Stimulated activated CD8-positive, alpha-beta memory T cell treated with anti-CD3 and anti-CD28 coated beads, Interleukin-15, amount 100 ng/mL, for 24 hours (primary cell): ENCODE results near the gene TMEM131L.
"Not testable (repeated sequence)": the region's sequence is repeated elsewhere in the genome, so short reads cannot be mapped to it uniquely, and the experiment has no call there.

ENCODE experiments used
- DNase-seq: peaks from one replicate; pipeline ENCODE4 v3.0.0-alpha.2; 2020; ENCODE audit warnings: low read depth

Gene TMEM131L, protein sequence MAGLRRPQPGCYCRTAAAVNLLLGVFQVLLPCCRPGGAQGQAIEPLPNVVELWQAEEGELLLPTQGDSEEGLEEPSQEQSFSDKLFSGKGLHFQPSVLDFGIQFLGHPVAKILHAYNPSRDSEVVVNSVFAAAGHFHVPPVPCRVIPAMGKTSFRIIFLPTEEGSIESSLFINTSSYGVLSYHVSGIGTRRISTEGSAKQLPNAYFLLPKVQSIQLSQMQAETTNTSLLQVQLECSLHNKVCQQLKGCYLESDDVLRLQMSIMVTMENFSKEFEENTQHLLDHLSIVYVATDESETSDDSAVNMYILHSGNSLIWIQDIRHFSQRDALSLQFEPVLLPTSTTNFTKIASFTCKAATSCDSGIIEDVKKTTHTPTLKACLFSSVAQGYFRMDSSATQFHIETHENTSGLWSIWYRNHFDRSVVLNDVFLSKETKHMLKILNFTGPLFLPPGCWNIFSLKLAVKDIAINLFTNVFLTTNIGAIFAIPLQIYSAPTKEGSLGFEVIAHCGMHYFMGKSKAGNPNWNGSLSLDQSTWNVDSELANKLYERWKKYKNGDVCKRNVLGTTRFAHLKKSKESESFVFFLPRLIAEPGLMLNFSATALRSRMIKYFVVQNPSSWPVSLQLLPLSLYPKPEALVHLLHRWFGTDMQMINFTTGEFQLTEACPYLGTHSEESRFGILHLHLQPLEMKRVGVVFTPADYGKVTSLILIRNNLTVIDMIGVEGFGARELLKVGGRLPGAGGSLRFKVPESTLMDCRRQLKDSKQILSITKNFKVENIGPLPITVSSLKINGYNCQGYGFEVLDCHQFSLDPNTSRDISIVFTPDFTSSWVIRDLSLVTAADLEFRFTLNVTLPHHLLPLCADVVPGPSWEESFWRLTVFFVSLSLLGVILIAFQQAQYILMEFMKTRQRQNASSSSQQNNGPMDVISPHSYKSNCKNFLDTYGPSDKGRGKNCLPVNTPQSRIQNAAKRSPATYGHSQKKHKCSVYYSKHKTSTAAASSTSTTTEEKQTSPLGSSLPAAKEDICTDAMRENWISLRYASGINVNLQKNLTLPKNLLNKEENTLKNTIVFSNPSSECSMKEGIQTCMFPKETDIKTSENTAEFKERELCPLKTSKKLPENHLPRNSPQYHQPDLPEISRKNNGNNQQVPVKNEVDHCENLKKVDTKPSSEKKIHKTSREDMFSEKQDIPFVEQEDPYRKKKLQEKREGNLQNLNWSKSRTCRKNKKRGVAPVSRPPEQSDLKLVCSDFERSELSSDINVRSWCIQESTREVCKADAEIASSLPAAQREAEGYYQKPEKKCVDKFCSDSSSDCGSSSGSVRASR (N-terminal part only)

DNA sequence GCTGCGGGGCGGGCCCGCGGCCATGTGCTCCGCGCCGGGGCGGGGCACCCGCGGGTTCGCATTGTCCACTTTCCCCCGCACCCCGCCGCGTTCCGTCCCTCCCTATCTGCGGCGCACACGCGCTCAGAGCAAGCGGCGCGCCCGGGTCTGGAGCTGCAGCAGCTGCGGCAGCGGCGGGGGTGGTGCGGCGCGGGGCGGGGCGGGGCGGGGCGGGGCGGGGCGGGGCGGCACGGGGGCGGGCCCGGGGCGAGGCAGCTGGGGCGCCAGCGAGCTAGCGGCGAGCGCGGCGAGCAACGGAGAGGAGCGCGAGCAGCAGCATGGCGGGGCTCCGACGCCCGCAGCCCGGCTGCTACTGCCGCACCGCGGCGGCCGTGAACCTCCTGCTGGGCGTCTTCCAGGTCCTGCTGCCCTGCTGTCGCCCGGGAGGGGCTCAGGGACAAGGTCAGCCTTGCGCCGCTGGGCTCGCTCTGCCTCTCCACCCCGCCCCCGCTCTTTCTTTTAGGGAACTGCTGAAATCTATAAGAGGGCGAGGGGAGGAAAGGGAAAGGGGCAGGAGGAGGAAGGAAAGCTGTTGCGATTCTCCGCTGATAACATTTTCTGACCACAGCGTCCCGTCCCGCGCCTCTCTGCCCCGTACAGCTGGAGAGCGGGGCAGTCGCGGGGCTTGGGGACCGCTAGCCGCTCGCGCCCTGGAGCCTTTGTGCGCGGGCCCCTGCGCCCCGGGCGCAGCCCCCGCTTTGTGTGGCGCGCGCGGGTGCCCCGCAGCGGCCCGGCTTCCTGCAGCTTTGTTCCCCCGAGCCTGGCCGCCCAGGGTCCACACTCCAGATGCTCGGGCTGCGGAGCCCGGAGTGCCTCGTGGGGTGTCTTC, at the start of gene TMEM131L:
Gene TMEM131L, plus strand, starts transcription at position 280 of the 868 bp plus-strand sequence. Its CDS starts 38 bp downstream, at position 318.
- DNase-seq, result peak; percentile 38

DNA sequence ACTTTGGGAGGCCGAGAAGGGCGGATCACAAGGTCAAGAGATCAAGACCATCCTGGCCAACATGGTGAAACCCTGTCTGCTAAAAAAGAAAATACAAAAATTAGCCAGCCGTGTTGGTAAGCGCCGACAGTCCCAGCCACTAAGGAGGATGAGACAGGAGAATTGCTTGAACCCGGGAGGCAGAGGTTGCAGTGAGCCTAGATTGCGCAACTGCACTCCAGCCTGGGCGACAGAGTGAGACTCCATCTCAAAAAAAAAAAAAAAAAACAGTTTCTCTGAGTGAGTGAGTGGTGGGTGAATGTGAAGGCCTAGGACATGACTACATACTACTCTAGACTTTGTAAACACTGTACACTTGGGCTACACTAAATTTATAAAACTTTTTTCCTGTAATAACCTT, 49.7 kb upstream of the TMEM131L start:
- not testable (repeated sequence) for DNase-seq

DNA sequence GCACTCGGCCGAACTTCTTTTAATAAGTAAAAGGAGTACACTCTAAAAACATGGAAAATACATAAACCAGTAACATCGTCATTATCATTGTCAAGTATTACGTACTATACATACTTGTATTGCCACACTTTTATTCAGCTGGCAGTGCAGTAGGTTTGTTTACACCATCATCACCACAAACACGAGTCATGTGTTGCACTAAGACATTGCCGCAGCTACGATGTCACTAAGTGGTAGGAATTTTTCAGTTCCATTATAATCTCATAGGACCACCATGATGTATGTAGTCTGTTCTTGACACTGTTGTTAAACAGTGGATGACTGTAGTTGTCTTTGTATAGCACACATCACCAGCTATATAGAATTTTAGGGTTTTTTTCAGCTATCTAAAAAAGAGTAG, 48.0 kb upstream of the TMEM131L start:
- no peak for DNase-seq

DNA sequence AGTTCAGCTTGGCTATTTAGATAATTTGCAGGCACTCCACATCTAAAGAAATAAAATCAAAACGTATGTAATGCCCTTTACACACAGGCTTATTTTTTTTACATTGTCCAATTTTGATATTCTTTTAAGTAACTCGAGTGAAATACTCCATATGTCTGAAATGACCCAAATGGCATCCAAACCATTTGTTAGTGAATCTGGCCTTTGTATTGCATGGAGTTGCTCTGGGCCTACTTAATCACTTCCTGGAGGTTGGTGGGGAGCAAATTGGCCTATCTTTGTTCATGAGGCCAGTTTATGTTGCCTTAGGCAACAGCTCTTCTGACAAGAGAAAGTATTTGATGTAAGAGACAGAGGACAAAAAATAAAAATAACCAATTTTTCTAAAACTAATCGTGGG, 47.6 kb upstream of the TMEM131L start:
- DNase-seq, result no peak

DNA sequence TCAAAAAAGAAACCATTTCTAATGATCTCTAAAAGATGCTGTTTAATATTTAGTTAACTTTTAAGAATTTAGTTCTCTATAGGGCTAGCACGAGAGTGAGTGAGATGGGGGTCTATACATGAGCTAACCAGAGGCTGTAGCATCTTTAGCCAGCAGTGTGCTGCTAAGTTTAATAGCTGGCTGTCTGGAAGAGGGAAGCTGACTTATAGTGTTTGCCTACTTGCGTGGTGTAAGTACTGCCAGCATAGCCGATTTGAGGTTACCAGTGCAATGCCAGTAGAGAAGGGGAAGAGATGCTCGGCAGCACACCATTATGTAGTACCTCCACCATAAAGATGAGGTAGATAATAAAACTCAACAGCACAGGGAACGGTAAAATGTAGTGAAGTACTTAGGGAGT, 47.1 kb upstream of the TMEM131L start:
- DNase-seq, result no peak

DNA sequence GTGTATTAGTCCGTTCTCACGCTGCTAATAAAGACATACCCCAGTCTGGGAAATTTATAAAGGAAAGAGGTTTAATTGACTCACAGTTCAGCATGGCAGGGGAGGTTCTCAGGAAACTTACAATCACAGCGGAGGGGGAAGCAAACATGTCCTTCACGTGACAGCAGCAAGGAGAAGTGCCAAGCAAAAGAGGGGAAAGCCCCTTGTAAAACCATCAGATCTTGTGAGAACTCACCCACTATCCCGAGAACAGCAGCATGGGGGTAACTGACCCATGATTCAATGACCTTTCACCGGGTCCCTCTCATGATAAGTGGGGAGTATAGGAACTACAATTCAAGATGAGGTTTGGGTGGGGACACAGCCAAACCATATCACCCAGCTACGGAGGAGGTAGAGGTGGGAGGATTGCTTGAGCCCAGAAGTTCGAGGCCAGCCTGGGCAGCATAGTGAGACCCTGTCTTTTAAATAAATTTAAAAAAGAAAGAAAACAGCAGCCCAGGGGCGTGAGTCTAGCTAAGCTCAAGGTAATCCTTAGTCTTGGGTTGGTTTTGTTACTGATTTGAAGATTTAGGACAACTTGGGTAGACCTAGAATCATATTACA, 46.4 kb upstream of the TMEM131L start:
- no peak for DNase-seq

DNA sequence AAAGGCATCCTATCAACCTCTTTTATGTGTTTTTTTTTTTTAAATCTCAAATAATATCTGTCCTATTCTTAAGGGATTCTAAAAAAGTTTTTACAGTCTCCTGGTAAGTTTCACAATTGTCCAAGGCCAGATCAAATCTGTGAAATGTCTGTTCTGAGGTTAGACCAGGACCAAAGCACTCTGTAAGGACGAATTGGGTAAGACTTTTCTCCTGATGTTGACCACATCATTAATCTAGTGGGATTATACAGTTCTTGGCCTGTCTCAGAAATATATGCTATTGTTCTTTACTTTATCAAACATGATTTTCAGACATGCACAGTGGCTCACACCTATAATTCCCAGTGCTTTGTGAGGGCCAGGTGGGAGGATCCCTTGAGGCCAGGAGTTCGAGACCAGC, 45.8 kb upstream of the TMEM131L start:
- DNase-seq, result no peak

DNA sequence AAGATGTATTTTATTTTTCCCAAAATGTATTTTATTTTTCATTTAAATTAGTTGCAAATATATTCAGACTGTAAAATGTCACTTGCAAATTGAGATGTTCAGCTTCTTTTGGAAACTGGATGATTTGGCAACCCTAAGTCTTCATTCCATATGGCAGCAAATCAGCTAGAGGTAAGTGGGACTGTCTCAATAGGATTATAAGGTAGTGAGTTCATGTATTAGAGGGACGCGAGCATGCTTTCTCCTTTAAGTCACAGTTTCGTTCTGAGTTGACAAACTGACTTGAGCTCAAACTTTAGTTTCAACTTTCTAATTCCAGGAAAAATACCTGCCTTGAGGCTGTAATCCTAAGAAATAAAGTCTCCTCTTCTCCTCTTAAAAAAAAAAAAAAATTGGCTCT, 44.2 kb upstream of the TMEM131L start:
- DNase-seq, result no peak

DNA sequence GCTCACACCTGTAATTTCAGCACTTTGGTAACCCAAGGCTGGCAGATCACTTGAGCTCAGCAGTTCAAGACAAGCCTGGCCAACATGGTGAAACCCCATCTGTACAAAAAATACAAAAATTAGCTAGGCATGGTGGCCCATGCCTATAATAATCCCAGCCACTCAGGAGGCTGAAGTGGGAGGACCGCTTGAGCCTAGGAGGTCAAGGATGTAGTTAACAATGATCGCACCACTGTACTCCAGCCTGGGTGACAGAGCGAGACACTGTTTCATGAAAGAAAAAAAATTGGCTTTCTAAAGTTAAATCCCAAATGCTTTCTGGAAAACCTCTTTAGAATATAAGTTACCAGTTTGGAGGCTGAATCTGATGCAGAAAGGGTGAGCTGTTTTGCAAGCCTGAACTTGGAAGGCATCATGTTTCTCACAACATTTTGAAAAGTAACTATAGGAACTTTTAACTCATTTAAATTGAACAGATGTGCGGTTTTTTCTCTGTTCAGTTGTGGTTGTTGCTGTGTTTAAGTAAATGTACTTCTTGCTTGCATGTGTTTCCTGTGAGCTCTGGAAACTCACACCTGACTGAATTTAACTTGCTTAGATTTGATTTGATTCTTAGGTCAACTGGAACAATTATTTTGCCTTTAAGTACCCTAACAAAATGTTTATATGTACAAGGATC, 39.8 kb upstream of the TMEM131L start:
- DNase-seq, result no peak

DNA sequence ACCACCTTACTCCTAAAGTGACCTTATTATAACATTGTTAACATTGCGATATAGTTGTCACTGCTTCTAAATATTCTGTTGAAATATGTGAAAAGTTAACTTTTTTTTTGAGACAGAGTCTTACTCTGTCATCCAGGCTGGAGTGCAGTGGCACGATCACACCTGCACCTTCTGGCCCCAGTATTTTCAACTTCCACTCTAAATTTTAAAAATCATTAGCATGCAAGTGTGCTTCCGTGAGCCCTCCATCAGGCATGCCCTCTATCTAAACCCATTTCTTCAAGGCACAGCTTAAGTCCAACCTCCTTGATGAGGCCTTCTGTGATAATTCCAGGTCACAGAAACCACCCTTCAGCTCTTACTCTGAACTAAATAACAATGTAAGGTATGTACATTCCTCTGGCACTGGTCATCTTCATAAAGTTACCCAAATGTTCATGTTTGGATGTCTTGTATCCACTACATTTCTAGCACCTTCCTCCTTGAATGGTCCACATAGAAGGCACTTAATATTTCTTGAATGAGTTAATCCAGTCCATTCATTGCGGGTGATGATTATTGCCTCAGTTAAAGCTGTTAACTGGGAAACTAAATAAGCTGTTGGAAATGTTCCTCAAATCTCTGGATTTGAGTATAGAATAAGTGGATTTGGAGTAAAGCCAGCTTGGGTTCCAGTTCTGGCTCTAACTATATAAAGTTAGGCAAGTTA, 38.6 kb upstream of the TMEM131L start:
- DNase-seq, result no peak

DNA sequence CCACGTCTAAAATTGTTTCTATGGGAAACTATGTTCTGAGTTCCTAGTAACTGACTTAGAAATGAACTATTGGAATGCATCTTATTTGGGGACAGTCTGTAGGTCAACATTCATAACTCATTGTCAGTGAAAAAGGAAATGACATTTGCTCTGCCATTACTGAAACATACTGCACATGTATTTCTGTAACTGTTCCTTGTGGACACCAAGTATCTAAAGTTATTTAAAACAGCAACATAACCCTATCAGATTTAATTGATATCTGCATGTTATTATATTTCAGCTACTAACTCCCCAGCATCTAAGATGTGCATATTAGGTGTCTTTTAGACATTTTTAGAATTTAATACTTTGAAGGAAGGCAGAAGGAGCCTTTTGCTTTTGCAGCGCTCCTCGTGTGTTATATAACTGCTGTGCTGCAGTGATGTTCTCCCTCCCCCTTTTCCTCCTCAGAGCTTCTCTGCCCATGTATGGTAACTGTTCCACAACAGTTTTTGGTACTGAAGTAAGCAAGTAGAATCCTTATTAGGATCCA, 37.2 kb upstream of the TMEM131L start:
- DNase-seq, result no peak

DNA sequence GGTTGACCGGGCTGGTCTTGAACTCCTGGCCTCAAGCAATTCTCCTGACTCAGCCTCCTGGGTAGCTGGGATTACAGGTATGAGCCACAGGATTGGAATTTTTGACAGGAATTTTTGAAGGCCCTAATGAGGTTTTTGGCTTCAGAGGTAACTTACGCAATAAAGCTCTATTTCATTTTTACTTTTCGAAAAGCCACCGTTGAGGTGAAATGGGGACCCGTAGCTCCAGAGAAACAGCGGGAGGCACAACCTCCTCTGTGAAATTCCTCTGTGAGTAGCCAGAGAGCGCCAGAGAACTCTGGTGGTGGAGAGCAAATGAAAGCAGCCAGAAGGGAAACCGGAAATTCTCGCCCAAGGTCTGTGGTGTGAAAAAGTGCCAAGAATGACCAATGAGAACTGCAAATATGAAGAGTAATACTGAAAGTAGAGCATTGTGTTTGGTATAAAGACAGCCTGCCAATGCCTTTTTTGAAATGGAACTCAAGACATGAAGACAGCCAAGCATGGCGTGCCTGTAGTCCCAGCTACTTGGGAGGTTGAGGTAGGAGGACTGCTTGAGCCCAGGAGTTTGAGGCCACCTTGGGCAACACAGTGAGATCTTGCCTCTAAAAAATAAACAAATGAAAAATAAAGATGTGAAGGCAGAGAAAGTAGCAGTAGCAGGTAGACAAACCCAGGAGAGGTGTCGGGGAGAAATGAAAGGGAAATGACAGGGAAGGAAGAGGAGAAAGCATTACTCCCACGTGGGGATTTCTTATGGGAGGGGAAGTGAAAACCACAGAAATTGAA, 33.0 kb upstream of the TMEM131L start:
- no peak for DNase-seq

DNA sequence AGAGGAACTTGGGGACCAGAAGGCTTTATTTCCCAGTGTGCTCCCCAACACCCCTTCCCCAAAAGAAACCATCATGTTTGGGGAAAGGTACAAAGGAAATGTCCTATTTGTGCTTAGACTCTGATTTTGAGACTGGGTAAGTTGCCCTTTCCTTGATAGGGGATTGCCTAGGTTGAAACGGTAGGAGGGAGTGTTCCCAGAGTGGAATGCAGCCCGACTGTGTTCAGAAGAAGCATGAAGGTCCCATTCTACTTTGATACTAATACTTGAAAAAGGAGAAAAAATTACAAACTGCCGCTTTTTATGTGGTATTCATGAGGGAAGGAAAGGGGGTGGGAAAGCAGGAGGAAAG, 32.4 kb upstream of the TMEM131L start:
- DNase-seq, result no peak

DNA sequence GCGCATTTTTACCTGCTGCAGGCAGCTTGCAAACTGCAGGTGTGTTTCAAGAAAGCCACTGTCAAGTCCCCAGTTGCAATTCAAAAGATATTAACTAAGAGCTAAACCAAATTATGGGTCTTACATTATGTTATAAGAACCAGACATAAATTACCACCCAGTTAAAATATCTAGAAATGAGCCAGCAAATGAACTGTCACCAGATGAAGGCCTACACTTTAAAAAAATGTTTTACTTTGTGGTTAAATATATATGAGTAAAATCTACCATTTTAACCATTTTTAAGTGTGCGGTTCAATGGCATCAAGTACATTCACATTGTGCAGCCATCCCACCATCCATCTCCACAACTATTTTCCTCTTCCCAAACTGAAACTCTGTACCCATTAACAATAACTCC, 32.0 kb upstream of the TMEM131L start:
- no peak for DNase-seq

DNA sequence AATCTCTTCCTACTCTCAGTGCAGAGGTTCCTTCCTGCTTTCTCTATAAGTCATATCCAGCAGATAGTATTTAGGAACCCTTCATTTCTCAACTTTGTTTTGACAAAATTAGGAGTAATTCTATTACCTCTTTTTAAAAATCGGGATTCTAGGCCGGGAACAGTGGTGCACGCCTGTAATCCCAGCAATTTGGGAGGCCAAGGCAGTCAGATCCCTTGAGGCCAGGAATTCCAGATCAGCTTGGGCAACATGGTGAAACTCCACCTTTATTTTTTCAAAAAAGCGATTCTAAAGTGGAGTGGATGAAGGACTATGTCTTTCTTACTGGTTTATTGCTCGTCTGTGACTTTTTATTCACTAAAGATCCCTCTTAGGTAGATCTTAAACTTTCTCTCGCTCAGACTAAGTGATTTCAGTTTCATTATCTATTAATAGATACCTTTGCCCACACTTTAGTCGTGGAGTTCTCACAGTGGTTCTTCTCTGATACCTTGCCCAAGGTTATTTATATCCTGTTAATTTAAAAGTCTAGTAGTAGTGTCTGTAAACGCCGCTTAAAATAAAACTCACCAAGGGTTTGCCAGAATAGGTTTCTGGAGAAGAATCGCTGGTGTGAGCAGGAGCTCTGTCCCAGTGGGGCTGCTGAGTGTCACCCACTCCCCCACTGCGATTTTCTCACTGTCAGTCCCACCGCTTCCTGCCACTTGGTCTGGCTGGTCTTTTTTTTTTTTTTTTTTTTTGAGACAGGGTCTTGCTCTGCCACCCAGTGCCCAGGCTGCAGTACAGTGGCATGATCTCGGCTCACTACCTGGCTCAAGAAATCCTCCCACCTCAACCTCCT, 27.0 kb upstream of the TMEM131L start:
- DNase-seq, result no peak

DNA sequence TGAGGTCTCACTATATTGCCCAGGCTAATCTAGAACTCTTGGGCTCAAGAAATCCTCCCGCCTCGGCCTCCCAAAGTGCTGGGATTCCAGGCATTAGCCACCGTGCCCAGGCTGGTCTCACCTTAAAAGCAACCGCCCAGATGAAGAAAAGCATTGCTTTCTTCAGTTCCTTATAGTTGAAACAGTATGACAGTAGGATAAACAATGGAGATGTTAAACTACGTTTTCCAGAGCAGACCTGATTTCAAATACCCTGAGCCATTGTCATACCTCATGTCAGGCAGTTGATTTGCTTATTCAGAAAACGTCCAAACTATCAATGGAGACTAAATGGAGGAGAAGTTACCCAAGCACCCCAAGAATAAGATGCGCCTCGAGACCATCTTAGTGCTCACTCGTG, 26.3 kb upstream of the TMEM131L start:
- DNase-seq, result no peak

DNA sequence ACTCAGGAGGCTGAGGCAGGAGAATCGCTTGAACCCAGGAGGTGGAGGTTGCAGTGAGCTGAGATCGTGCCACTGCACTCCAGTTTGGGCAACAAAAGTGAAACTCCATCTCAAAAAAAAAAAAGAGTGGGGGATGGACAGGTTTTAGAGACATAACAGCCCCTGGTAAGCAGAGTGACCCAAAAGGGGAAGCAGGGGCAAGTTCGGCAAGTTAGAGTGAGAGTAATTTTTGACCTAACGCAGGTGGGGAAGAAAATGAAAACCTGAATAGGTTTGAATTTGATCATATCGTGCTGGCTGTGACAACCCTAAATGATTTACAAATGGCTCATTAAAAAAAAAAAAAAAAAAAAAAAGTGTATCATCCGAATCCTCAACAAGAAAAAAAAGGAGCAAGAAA, 25.7 kb upstream of the TMEM131L start:
- DNase-seq, result no peak
